K562 (cell line): ENCODE results near the gene RIOX2.

Experiments used
- BRCA1 ChIP-seq, 2 experiments: fragments of 450-650 bp in 1 of 2; sonication (generic) in 1 of 2; formaldehyde crosslinking in 1 of 2; IDR thresholded peaks; 2 replicates each; pipeline versions ENCODE4 v1.5.0 to v1.6.1; 2017 to 2020; ENCODE audit warnings: mild to moderate bottlenecking in 1 of 2, missing genetic modification reagents in 1 of 2
- CEBPB ChIP-seq: fragments of 450-650 bp; IDR thresholded peaks from 2 replicates; pipeline ENCODE4 v1.6.1; 2016; ENCODE audit warnings: missing genetic modification characterization, missing compliant biosample characterization
- ETV5 ChIP-seq: sonication (generic); formaldehyde crosslinking; IDR thresholded peaks from 2 replicates; pipeline ENCODE4 v1.4.0; 2020; ENCODE audit warnings: low read depth, mild to moderate bottlenecking, missing genetic modification reagents
- FIP1L1 ChIP-seq: fragments of 200-400 bp; formaldehyde crosslinking; IDR thresholded peaks from 2 replicates; pipeline ENCODE4 v1.6.1; 2018; ENCODE audit warnings: mild to moderate bottlenecking, low read depth, low read length; ENCODE audit not compliant: poor library complexity, severe bottlenecking
- GABPA ChIP-seq: fragments of 200-800 bp; sonication (Bioruptor generic); conservative IDR thresholded peaks from 2 replicates; pipeline ENCODE4 v1.6.1; 2016; ENCODE audit warnings: low read depth, missing genetic modification characterization, missing compliant biosample characterization
- POLR2A ChIP-seq: fragments of 450-650 bp; conservative IDR thresholded peaks from 2 replicates; pipeline ENCODE4 v1.6.1; 2016
- TF ChIP-seq, protein P1 (sequence below): sonication (generic); formaldehyde crosslinking; IDR thresholded peaks from 2 replicates; pipeline ENCODE4 v1.8.1; 2023; ENCODE audit warnings: missing genetic modification reagents, mild to moderate bottlenecking, borderline replicate concordance

DNA sequence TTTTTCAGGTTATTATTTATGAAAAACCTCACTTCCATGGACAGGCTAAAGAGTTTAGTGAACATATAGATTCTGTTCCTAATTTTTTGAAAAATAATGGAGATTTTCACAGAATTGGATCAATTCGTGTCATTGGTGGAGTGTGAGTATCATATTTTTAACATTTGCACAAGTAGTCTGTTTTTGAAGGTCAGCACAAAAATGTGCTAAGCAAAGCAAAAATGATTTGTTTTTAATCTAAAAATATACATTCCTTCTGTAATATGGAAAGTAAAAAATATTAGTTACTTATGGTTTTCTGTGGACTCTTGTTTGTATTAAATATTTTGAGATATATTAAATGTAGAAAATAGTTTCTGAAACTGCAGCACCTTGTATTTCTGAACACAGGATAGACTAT is 79.4 kb downstream of the RIOX2 start:
- TF ChIP-seq BRCA1 (IDR thresholded peaks at IDR 0.05) = no peak
- no peak for TF ChIP-seq BRCA1 (CRISPR knock-in tag; IDR thresholded peaks at IDR 0.05)
- TF ChIP-seq, protein P1, sequence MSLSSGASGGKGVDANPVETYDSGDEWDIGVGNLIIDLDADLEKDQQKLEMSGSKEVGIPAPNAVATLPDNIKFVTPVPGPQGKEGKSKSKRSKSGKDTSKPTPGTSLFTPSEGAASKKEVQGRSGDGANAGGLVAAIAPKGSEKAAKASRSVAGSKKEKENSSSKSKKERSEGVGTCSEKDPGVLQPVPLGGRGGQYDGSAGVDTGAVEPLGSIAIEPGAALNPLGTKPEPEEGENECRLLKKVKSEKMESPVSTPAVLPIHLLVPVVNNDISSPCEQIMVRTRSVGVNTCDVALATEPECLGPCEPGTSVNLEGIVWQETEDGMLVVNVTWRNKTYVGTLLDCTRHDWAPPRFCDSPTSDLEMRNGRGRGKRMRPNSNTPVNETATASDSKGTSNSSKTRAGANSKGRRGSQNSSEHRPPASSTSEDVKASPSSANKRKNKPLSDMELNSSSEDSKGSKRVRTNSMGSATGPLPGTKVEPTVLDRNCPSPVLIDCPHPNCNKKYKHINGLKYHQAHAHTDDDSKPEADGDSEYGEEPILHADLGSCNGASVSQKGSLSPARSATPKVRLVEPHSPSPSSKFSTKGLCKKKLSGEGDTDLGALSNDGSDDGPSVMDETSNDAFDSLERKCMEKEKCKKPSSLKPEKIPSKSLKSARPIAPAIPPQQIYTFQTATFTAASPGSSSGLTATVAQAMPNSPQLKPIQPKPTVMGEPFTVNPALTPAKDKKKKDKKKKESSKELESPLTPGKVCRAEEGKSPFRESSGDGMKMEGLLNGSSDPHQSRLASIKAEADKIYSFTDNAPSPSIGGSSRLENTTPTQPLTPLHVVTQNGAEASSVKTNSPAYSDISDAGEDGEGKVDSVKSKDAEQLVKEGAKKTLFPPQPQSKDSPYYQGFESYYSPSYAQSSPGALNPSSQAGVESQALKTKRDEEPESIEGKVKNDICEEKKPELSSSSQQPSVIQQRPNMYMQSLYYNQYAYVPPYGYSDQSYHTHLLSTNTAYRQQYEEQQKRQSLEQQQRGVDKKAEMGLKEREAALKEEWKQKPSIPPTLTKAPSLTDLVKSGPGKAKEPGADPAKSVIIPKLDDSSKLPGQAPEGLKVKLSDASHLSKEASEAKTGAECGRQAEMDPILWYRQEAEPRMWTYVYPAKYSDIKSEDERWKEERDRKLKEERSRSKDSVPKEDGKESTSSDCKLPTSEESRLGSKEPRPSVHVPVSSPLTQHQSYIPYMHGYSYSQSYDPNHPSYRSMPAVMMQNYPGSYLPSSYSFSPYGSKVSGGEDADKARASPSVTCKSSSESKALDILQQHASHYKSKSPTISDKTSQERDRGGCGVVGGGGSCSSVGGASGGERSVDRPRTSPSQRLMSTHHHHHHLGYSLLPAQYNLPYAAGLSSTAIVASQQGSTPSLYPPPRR (CRISPR knock-in tag) = no peak
- TF ChIP-seq GABPA (tag) = no peak
- TF ChIP-seq CEBPB (tag) = no peak
- TF ChIP-seq POLR2A = no peak
- TF ChIP-seq FIP1L1 = no peak
- TF ChIP-seq ETV5 = no peak
